ENCODE measurements around the gene NEAT1. TPM values are rescaled to one million over a fixed set of nuclear protein-coding genes. Genes with fewer than 3 reads are reported as not detected.

Gene NEAT1
- total and polyA plus RNA-seq, 2 of the 8 experiments (the other 6 are each of a cell fraction or from before 2014, with no cell fraction given) = 2.4 to 10.7 TPM

- TF ChIP-seq CHD1 (IDR thresholded peaks at IDR 0.05; ENCODE audit: low read depth, low read length) = no peak
- no peak for TF ChIP-seq SP4 (IDR thresholded peaks at IDR 0.05; ENCODE audit: low read length)
- TF ChIP-seq CEBPB (IDR thresholded peaks at IDR 0.05; ENCODE audit: low read depth, low read length) = no peak
- TF ChIP-seq ASH2L (IDR thresholded peaks at IDR 0.05; ENCODE audit: low read length) = no peak
- TF ChIP-seq HDAC6 (IDR thresholded peaks at IDR 0.05; ENCODE audit: low read depth, low read length) = no peak
- TF ChIP-seq TEAD4 (IDR thresholded peaks at IDR 0.05; ENCODE audit: low read depth, low read length) = no peak
- no peak for TF ChIP-seq SIX5 (IDR thresholded peaks at IDR 0.05; ENCODE audit: low read depth, low read length)
- TF ChIP-seq, protein P1, sequence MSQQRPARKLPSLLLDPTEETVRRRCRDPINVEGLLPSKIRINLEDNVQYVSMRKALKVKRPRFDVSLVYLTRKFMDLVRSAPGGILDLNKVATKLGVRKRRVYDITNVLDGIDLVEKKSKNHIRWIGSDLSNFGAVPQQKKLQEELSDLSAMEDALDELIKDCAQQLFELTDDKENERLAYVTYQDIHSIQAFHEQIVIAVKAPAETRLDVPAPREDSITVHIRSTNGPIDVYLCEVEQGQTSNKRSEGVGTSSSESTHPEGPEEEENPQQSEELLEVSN (IDR thresholded peaks at IDR 0.05) = no peak
- TF ChIP-seq, protein P2, sequence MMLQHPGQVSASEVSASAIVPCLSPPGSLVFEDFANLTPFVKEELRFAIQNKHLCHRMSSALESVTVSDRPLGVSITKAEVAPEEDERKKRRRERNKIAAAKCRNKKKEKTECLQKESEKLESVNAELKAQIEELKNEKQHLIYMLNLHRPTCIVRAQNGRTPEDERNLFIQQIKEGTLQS (IDR thresholded peaks at IDR 0.05; ENCODE audit: insufficient read depth, low read depth, low read length) = no peak
These were observed 26.6 kb upstream of the NEAT1 start (continued) for GRCh38 chr11:65395961-65396530.

Data from H1 (cell line).